ENCODE measurements around the gene STX11. TPM values are rescaled to one million over a fixed set of nuclear protein-coding genes. Genes with fewer than 3 reads are reported as not detected.

The STX11 gene
- total RNA-seq, 1 experiment from 2014 or later, result 1.1 TPM

- POLR2A ChIA-PET, result no interaction called here
- Mint-ChIP-seq H3K4me3 (ENCODE audit: unreplicated experiment) (no peak overlapping the region), H3K4me1 (ENCODE audit: insufficient read depth, unreplicated experiment) (no peaks in the 10 kb centered on the region), H3K27ac (ENCODE audit: low read depth, unreplicated experiment) (no peak overlapping the region), H3K27me3 (ENCODE audit: insufficient read depth, unreplicated experiment) (no peaks in the 10 kb centered on the region), H3K36me3 (ENCODE audit: insufficient read depth, unreplicated experiment) (no peaks in the 10 kb centered on the region), H3K9me3 (ENCODE audit: unreplicated experiment) (no peaks in the 10 kb centered on the region)
- CTCF ChIA-PET, result no interaction called here
- intact Hi-C loops (cut with micrococcal nuclease), result no loop called here
- no TSS peak for BruUV-seq (replicated peaks)
- DNase-seq (ENCODE audit: unreplicated experiment), result no peak
- TF ChIP-seq CTCF (IDR thresholded peaks at IDR 0.05; ENCODE audit: unreplicated experiment), result no peak
Observed at GRCh38 chr6:144139817-144140216, 10.5 kb upstream of the STX11 start.

- no peaks in the 10 kb centered on the region for H3K36me3 Mint-ChIP-seq (ENCODE audit: insufficient read depth, unreplicated experiment)
- POLR2A ChIA-PET, result interaction anchor here (1.0 kb wide), 1 partner anchor 10 kb away, joined by 5 read pairs; the partner anchor contains the start of gene STX11
- CTCF ChIA-PET, result interaction anchor here (0.7 kb wide), 1 partner anchor 27 kb away, joined by 3 read pairs; no protein-coding TSS in a partner anchor
- H3K4me3 Mint-ChIP-seq (ENCODE audit: unreplicated experiment), result no peak overlapping the region
- DNase-seq (ENCODE audit: unreplicated experiment), result no peak
- no peaks in the 10 kb centered on the region for H3K9me3 Mint-ChIP-seq (ENCODE audit: unreplicated experiment)
- no TSS peak for BruUV-seq (replicated peaks)
- no peaks in the 10 kb centered on the region for H3K27me3 Mint-ChIP-seq (ENCODE audit: insufficient read depth, unreplicated experiment)
- TF ChIP-seq CTCF (IDR thresholded peaks at IDR 0.05; ENCODE audit: unreplicated experiment), result no peak
- intact Hi-C loops (cut with micrococcal nuclease), result no loop called here
- H3K4me1 Mint-ChIP-seq (ENCODE audit: insufficient read depth, unreplicated experiment), result no peaks in the 10 kb centered on the region
- no peak overlapping the region for H3K27ac Mint-ChIP-seq (ENCODE audit: low read depth, unreplicated experiment)
Observed at GRCh38 chr6:144140867-144141266, 9.4 kb upstream of the STX11 start.

- Mint-ChIP-seq H3K4me1 (ENCODE audit: insufficient read depth, unreplicated experiment) (no peaks in the 10 kb centered on the region), H3K9me3 (ENCODE audit: unreplicated experiment) (no peaks in the 10 kb centered on the region), H3K27ac (ENCODE audit: low read depth, unreplicated experiment) (no peak overlapping the region), H3K4me3 (ENCODE audit: unreplicated experiment) (no peak overlapping the region), H3K27me3 (ENCODE audit: insufficient read depth, unreplicated experiment) (no peaks in the 10 kb centered on the region), H3K36me3 (ENCODE audit: insufficient read depth, unreplicated experiment) (no peaks in the 10 kb centered on the region)
- no peak for DNase-seq (ENCODE audit: unreplicated experiment)
- intact Hi-C loops (cut with micrococcal nuclease), result no loop called here
- CTCF ChIA-PET, result interaction anchor here (0.9 kb wide), 1 partner anchor 15 kb away, joined by 3 read pairs; no protein-coding TSS in a partner anchor
- no peak for TF ChIP-seq CTCF (IDR thresholded peaks at IDR 0.05; ENCODE audit: unreplicated experiment)
- BruUV-seq (replicated peaks), result no TSS peak
- POLR2A ChIA-PET, result interaction anchor here (1.0 kb wide), 1 partner anchor 10 kb away, joined by 5 read pairs; the partner anchor contains the start of gene STX11
Observed at GRCh38 chr6:144141470-144141869, 8.8 kb upstream of the STX11 start.

- intact Hi-C loops (cut with micrococcal nuclease), result no loop called here
- Mint-ChIP-seq H3K4me1 (ENCODE audit: insufficient read depth, unreplicated experiment) (no peaks in the 10 kb centered on the region), H3K27me3 (ENCODE audit: insufficient read depth, unreplicated experiment) (no peaks in the 10 kb centered on the region), H3K27ac (ENCODE audit: low read depth, unreplicated experiment) (no peak overlapping the region), H3K4me3 (ENCODE audit: unreplicated experiment) (no peak overlapping the region), H3K9me3 (ENCODE audit: unreplicated experiment) (no peaks in the 10 kb centered on the region), H3K36me3 (ENCODE audit: insufficient read depth, unreplicated experiment) (no peaks in the 10 kb centered on the region)
- ChIA-PET CTCF (no interaction called here), POLR2A (interaction anchor here (1.0 to 1.1 kb wide), 3 partner anchors 8 to 14 kb away, joined by 3 to 5 read pairs (median 4); no protein-coding TSS in a partner anchor)
- no peak for TF ChIP-seq CTCF (IDR thresholded peaks at IDR 0.05; ENCODE audit: unreplicated experiment)
- BruUV-seq (replicated peaks), result no TSS peak
- no peak for DNase-seq (ENCODE audit: unreplicated experiment)
Observed at GRCh38 chr6:144143106-144143505, 7.2 kb upstream of the STX11 start.
